Bone marrow (tissue), 2 donors: Measurements from ENCODE around the gene NXPE3.

Experiments used
- DNase-seq, 2 donors: peaks; one replicate each; lab custom pipeline; 2025; lab: John Stamatoyannopoulos, UW

The NXPE3 gene

DNA sequence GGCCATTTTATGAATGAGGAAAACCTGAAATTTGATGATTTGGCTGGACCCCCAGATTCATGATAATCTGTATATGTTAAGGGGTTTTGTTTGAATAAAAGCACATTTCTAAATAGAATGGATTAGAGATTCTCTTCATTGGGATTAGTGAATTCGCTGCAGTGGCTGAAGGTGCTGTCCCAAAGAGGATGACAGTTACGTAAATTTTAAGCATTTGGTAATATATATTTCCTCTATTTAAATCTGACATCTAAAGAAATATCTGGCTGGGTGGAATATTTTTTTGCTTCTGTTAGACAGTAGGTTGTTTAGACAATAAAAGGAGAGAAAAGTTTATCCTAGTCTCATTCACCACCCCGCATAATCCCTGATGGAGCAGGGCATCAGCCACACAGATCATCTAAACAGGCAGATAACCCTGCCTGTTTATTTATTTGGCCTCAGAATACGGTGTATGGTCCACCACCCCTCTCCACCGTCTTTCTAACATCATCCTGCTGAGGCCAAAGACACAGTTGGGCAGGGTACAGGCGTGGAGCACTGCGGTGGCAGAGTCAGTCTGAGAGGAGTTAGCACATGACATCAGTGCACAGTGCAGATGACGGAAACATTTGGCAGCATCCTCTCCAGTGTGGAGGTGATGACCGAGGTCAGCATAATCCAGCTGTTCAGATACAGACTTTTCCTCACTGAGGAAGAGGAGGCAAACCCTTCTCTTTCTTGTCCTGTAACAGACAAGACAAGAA is 49.9 kb downstream of the NXPE3 start:
- DNase-seq: no peak

DNA sequence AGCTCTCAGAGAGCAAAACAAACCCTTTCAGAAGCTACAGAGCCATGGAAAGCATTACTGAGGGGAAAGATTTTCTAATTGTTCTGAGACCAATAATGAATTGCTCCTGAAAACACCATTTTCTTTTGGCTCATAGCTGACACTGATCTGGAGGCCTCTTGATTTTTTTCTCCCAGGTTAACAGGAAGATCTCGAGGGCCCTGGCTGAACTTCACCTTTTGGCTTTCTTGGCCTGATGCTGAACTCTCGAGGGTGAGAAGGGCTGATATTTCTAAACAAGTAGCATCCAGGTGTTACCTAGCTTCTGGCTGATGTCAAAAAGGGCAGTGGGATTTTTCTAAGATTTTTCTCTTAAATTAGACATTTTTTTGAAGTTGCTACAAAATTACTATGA is 50.4 kb downstream of the NXPE3 start:
- no peak for DNase-seq

DNA sequence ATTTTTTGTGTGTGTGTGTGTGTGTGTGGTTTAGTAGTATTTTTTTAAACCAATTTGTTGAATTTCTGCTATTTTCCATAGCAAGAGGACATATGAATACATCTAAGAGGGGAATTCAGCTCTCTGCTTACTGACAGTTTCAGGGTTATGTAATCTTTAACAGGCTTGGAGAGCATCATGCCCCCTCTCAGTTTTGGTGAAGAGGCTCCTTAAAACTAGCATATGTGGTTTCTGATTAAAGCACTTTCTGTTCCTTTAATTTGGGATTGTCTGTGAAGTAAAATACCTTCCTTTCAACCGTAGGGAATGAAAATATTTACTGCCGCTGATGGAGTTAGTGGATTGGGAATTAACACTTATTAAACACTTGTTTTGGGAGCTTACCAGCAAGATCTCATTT is 50.9 kb downstream of the NXPE3 start:
- no peak for DNase-seq

DNA sequence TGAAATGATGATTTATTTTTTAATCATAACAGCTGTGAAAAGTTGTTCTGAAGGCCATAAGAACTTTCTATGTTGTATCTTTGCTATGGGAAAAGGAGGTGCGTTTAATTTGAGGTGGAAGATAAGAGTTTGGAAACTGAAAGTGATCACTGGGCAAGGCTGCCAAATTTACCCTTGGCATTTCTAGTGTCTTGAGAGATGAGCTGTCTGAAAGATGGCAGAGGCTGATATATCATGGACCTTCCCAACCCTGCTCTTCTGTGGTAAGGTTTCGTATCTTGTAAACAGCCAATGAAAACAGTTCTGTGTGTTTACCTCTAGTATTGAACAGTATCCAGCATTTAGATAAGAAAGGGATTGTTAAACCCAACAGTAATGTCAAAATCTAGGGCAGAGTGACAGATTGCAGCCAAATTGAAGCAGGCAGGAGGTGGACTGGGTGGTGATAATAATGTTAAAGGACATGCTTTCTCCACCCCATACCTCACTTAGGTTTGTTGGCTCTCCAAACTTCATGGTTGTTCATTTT is 54.5 kb downstream of the NXPE3 start:
- no peak for DNase-seq

DNA sequence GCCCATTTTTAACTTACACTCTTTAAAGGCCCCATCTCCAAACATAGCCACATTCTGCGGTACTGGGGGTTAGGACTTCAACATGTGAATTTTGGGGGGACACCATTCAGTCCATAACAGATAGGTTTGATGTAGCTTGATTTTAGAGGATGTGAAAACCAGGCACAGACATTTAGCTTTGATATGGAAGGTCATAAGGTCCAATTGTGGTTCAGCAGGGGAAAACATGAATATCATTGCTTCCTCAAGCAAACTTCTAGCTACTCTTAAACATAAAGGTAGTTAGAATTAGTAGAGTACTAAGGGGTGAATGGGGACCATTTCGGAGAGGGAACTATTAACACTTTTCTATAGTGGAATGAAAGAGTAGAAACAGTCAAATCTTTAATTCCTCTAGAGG is 56.7 kb downstream of the NXPE3 start:
- DNase-seq: no peak

DNA sequence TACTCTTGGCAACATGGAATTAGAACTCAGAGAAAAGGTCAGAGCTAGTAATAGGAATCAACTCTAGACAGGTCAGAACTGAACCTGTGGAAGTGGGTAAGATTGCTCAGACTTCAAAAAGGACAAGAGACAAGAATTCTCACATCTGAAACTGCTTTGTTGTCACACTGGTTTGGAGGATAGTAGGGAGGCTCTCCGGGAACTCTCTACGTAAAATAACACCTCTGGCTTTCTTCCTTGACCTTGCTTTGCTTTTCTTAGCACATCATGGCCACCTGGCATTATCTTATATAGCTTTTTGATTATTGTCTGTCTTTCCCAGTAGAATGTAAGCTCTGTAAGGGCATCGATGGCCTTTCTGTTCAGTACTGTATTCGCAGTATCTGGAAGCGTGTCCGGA is 57.1 kb downstream of the NXPE3 start:
- DNase-seq: no peak

DNA sequence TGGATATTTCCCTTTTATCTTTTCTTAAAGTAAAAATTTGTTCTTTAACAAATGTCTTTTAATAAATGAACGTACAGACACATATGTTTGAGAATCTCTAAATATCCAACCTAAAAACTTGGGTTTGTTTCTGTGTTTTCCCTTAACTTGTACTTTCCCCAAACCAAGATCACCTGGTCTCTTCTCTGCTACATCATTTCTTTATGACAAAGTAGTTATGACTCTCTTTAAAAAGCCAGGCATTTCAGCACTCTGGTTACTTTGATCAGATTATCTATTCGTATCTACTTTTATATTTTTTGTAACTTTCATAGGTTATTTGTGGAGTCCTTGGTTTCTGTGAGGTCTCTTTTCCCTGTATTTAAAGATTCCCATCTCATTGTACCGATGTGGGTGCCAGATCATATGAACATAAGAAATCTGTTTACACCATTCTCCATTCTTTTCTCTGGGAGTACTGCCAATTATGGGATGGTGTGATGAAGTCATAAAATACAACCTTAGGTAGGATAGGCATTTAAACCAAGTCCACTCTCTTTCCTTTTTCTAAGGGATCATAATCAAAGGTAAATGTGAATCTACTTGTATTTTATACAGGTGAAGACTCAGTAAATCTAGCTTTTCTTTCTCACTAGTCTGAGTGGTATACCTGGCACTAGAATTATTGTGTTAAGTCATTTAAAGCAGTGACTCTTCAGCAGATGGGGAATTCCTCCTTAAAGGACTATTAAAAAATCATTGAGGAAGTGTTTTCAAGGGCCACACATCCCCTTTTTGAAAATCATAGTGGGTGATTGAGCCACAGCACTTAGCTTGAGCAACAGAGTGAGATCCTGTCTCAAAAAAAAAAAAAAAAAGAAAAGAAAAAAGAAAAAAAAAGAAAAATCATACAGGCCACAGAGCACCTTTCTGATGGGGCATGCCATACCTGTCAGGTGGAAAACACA is 57.9 kb downstream of the NXPE3 start:
- peak in 1 of 2 donors; percentile 56 for DNase-seq

DNA sequence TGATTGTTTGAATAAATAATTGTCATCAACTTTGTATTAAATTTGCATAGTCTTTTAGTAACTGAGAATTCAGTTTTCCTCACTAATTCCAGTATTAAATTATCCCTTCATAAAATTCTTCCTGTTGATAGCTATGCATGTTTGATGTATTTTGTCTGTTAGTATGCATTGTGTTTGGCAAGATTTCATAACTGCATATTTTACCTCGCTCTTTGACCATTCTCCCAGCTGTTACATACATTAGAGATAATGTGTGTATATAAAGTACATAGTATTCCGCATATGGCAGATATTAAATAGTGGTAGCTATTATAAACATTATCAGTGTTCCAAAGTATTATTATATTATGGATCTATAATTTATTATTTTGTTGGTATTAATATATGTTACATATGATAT is 59.7 kb downstream of the NXPE3 start:
- DNase-seq: no peak

DNA sequence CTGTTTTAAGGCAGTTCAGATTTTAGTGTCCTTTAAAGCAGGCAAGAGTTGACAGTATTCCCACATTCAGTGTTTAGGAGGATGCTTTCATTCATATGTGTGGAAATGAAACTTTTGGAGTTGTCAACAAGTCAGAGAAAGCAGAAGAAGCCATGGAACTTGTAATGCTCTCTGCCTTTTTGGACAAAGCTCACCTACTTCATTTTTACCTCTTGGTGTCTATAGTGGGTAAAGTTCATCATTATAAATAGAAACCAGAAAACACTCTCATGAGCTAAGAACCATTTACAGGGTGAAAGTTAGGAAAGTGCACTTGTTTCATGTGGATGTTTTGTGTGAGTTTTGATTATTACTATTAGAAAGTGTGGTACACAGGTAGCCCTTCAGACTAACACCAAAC is 61.1 kb downstream of the NXPE3 start:
- no peak for DNase-seq

DNA sequence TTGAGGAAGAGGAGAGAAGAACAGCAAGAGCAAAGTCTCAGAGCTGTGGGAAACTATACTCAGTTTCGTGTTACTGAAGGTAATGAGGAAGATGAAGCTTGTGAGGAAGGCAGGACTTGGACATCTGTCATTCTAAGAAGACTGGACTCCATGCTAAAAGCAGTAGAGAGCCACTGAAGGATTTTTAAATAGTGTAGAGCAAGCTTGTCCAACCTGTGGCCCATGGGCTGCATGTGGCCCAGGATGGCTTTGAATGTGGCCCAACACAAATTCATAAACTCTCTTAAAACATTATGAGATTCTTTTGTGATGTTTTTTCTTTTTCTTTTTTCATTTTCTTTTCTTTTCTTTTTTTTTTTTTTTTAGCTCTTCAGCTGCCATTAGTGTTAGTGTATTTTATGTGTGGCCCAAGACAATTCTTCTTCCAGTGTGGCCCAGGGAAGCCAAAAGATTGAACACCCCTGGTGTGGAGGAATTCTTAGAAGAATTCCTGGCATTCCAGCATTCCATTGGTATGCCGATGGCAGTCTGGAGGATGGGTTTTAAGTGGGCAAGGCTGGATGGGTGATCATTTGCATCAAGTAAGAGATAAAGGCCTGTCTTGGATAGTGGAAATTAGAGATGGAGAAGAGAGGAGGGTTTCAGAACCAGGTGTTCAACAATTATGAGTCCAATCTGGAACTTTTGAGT is 63.4 kb downstream of the NXPE3 start:
- no peak for DNase-seq

DNA sequence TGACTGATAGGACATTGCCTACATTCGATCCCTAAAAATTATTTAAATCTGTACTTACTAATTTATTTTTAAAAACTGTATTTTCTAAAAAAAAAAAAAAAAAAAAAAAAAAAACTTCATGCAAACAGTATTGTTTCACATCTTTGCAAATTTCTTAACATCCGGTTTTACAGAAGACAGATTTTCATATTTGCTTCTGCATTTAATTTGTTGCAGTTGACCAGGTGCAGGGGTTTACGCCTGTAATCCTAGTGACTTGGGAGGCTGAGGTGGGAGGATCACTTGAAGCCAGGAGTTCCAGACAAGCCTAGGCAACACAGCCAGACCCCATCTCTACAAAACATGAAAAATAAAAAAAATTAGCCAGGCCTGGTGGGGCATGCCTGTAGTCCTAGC is 63.9 kb downstream of the NXPE3 start:
- DNase-seq: no peak

DNA sequence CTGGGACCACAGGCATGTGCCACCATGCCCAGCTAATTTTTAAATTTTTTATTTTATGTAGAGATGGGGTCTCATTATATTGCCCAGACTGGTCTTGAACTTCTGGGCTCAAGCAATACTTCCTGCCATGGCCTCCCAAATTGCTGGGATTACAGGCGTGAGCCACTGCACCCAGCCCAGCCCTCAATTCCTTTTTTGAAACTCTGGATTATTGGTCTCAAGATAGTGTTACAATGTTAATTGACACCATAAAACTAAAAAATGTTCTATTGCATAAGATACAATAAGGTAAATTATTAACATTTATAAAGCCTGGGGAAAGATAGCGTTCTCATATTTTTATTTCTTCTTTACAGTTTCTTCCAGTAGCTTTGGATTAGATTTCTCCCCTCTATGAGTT is 66.4 kb downstream of the NXPE3 start:
- no peak for DNase-seq

DNA sequence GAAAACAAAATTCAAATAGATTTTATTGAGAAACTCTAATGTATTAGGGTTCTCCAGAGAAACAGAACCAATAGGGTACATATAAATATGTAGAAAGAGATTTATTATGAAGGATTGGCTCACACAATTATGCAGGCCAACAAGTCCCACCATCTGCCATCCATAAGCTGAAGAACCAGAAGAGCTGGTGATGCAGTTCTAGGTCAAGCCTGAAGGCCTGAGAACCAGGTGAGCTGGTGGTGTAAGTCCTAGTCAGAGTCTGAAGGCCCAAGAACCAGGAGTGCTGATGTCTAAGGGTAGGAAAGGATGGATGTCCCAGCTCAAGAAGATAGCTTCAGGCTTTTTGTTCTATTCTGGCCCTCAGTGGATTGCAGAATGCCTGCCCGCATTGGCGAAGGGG is 67.7 kb downstream of the NXPE3 start:
- no peak for DNase-seq

DNA sequence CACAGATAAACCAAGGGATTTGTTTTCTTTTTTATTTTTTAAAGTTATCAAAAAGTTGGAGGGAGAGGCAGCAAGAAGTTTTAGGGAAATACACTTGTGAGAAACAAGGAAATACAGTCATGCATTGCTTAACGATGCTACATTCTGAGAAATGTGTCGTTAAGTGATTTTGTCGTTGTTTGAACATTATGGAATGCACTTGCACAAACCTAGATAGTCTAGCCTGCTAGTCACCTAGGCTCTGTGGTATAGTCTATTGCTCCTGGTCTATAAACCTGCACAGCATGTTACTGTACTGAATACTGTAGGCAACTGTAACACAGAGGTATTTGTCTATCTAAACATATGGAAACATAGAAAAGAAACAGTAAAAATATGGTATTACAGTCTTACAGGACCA is 68.3 kb downstream of the NXPE3 start:
- DNase-seq: no peak

DNA sequence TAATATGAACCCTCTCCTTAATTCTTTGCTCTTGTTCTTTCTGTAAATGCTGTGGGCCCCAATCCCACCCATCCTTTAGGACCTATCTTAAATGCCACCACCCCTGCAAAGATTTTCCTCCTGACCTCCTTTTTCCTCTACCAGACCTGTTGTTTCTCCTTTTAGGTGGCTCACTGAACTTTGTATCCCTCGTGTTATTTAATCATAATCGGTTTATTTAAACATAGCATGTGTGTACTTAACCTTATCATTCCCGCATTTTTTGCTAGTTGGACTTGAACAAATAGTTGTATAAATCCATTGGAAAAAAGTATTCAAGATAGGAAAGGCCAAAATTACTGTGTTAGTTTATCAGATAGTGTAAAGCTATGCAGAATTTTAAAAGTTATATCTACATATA is 69.3 kb downstream of the NXPE3 start:
- DNase-seq: no peak

DNA sequence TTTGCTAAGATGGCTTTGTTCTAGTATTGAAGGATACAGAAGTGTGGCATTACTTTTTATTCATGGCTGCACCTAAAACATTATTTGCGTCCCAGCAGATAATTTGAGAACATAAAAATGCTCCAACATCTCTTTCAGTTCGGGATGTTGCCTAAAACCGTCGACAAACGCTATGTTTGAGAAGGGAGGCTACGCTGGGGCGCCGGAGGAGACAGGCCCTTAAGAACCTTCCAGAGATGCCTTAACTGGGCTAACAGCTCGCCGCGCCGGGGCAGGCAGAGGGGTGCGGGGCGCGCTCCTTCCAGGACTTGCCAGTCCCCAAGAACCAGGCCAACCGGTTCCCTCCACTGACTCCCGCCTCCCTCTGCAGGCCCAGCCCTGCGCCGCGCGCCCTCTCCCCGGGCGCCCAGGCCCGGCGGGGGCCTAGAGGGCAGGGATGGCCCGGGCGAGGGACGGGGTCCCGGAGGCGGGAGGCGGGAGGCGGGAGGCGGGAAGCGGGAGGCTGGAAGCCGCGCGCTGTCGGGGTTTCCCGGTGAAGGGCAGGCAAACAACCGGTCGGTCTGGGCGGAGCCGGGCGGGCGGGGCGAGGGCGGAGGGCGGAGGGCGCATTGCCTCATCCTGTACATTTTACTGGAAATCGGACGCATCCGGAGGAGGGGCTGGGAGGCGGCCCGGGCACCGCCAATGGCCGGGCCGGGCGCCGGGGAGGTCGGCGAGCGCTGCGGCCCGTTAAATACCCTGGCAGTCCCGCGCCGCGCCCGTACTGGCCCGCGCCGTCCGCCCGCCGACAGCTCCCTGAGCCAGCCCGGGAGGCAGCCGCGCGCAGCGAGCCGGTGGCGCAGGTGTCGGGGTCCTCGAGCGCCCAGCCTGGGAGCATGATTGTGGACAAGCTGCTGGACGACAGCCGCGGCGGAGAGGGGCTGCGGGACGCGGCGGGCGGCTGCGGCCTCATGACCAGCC is 70.0 kb downstream of the NXPE3 start, which contains the start of gene NFKBIZ:
NFKBIZ (plus strand) TSS at position 761 of the 960 bp plus-strand sequence; CDS start at position 876, 115 bp downstream.
- DNase-seq: peak; percentile 82 to 91

DNA sequence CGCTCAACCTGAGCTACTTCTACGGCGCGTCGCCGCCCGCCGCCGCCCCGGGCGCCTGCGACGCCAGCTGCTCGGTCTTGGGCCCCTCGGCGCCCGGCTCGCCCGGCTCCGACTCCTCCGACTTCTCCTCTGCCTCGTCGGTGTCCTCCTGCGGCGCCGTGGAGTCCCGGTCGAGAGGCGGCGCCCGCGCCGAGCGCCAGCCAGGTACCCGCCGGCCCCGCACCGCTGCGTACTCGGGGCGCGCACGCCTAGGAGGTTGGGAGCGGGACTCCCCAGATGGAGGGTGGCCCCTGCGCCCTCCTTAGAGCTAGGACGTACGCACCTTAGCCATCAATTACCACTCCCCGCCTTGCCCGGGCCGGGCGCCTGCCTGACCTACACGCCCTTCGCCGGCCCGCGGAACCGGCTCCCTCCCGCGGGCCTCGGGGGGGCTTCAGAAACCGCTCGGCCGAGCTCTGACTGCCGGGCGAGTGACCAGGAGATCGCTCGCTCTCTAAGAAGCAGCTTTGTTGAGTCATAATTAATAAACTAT is 70.8 kb downstream of the NXPE3 start:
- peak in 1 of 2 donors; percentile 85 for DNase-seq

DNA sequence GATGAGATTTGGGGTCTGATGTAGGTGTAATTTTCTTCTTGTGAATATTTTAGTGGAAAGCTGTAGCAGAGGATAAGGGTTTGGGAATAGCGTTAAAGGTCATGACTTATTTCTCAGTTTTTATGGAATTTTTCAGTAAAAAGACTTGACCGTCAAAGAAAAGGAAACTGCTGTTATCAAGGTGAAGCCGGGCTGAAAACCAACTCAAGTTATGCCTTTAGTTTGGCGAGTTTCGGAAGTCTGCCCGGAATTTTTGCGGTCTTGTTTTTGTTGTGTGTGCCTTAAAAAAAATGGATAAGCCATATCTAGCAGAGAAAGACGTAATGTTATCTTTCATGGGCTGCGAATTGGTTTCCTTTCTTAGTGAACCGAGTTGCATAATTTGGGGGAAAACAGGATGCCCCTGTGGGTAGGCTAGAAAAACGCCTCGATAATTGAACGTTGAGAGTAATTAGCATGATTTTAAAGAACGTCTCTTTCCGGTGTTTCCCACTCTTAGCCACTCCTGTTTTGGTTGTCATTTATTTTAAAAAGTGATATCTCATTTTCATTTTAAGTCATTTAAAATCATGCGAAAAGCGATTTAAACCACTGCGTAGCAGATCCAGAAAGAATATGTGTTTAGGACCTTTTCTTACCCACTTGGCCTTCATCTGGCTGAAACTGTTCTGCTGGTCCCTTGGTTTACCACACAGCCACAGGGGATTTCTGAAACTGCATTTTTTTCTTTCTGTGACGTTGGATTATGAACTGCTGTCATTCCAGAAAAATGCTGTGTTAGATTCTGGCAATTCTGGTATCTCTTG is 71.4 kb downstream of the NXPE3 start:
- DNase-seq: peak in 1 of 2 donors; percentile 44

DNA sequence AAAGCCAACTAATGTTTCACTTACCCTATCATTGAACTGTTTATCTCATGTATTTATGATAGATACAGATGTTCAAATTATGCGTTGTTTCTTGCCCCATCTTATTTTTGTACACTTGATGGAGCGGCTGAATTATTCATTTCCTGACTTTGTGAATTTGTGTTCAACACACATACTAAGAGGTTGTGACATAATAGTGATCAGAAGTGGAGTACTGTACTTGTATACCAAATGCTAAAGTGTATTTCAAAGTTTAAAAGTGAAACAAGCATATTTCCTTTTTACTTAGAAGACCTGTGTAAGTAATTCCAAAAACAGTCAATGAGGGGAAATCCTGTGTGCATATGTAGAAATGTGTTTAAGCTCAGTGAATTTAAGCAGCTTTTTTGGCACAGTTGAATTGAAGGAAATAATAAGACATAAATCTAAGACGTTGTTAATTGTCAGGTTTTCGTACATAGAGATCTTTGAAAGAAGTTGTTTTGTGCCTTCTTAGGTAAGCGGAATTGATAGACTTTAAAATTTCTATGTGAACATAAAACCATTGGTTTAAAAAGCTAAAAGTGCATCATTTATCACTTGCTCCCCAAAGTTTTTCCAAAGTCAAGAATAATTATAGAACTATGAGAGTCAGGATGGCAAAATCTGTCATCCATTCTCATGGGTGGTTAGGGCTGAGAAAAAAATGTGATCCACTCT is 72.2 kb downstream of the NXPE3 start:
- no peak for DNase-seq
